Limb (tissue), 2 donors: Measurements from ENCODE around the gene DNAJB4.
"Not testable (repeated sequence)": the region's sequence is repeated elsewhere in the genome, so short reads cannot be mapped to it uniquely, and the experiment has no call there.

Experiments
- DNase-seq, 2 donors: peaks; one replicate each; pipeline ENCODE4 v3.0.0-alpha.2; 2016; ENCODE audit errors: extremely low spot score in 2 of 2

Gene DNAJB4

DNA sequence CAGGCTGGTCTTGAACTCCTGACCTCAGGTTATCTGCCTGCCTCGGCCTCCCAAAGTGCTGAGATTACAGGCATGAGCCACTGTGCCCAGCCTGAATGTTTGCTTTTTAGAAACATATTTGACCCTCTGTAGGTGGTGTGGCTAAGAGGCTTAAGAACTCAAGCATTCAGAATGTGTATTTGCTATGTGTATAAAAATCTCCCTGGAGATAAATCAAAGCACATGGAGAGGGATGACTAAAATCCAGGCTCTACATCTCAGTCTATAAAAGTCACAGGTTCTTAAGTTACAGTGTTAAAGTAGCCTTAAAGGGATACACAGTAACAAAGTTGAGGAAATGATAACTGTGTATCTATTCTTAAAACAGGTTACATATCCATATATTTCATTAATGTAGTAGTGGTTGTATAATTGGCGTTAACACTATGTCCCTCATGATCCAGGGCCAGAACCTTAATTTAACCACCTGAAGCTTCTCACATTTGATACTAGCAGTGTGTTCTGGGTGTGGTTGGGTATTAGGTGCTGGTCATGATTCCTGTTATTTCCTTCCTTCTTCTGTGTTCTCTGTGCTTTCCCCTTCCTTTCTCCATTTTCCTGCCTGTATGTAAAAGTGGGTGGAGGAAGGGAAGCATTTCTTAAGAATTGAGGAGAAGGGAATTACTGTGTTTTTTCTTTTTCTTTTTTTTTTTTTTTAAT, 57.2 kb downstream of the DNAJB4 start:
- DNase-seq: no peak

DNA sequence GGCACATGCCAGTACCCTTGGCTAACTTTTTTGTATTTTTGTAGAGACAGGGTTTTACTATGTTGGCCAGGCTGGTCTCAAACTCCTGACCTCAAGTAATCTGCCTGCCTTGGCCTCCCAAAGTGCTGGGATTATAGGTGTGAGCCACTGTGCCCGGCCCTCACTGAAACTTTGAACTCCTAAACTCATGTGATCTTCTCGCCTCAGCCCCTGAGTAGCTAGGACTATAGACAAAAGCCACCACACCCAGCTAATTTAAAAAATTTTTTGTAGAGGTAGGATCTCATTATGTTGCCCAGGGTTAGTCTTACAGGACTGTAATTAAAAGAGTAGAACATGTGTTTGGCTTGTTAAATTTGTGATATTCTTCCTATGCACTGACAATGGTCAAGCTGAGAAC, 60.1 kb downstream of the DNAJB4 start:
- not testable (repeated sequence) for DNase-seq
